GM12878 (cell line): ENCODE results near the gene NUDT22. TPM values are rescaled to one million over a fixed set of nuclear protein-coding genes. Genes with fewer than 3 reads are reported as not detected.

ENCODE experiments used
- ATAC-seq: fragments of 200-7000 bp; cut with Tn5 transposase; 3 replicates; pipeline ENCODE4 v1.9.1; 2020; ENCODE audit warnings: mild to moderate bottlenecking, moderate library complexity
- BruUV-seq: library from RNA; stranded (reverse); fragments of 400-500 nt; replicated peaks from 2 replicates; lab custom pipeline; 2021; lab: Mats Ljungman, UMichigan
- CTCF ChIA-PET: fragments of 300-600 bp; sonication (Branson Sonifier 250); formaldehyde crosslinking; extraction: SDS; loops from one replicate; lab custom pipeline; 2021; ENCODE audit warnings: inconsistent platforms; lab: Yijun Ruan, JAX
- POLR2A ChIA-PET: fragments of 350-600 bp; formaldehyde crosslinking; extraction: SDS; loops from one replicate; lab custom pipeline; 2021; ENCODE audit warnings: inconsistent platforms; lab: Charles Lee
- RAD21 ChIA-PET: fragments of 300-600 bp; sonication (Branson Sonifier 250); formaldehyde crosslinking; loops from one replicate; lab custom pipeline; 2023; ENCODE audit warnings: antibody characterized with exemption; ENCODE audit not compliant: unreplicated experiment; lab: Charles Lee
- SMC1A ChIA-PET: fragments of 300-600 bp; sonication (Branson Sonifier 250); formaldehyde crosslinking; loops from one replicate; lab custom pipeline; 2023; ENCODE audit not compliant: unreplicated experiment, uncharacterized antibody; lab: Charles Lee
- DNase-seq: peaks from one replicate; pipeline ENCODE4 v3.0.0-alpha.2; 2011; ENCODE audit warnings: low read depth, low spot score
- FAIRE-seq: peaks from 3 replicates; lab custom pipeline; 2011; peaks lifted over from hg19 to GRCh38; lab: Jason Lieb, UNC
- H2AFZ ChIP-seq: 2 replicates; pipeline ENCODE4 v1.6.0; 2011; ENCODE audit warnings: low read depth, low read length, control low read depth; ENCODE audit not compliant: control insufficient read depth
- H3K27ac ChIP-seq: 2 replicates; pipeline ENCODE4 v1.5.1; 2011; ENCODE audit warnings: control low read depth; ENCODE audit not compliant: control insufficient read depth, insufficient read depth
- H3K27me3 ChIP-seq, 2 experiments: replicated peaks in 1 of 2; 2 replicates each; pipeline versions ENCODE4 v1.6.0 to v1.6.1; 2011; ENCODE audit warnings: low read length in 1 of 2; ENCODE audit not compliant: control insufficient read depth in 2 of 2, insufficient read depth in 2 of 2
- H3K36me3 ChIP-seq, 2 experiments: 2 replicates each; pipeline ENCODE4 v1.5.1; 2011; ENCODE audit warnings: low read length in 1 of 2; ENCODE audit not compliant: control insufficient read depth in 2 of 2, insufficient read depth in 2 of 2
- H3K4me1 ChIP-seq: 2 replicates; pipeline ENCODE4 v1.6.1; 2011; ENCODE audit warnings: mild to moderate bottlenecking, low read length, moderate library complexity, mixed read lengths; ENCODE audit not compliant: control insufficient read depth, insufficient read depth
- H3K4me2 ChIP-seq: 2 replicates; pipeline ENCODE4 v1.6.0; 2011; ENCODE audit warnings: control low read depth; ENCODE audit not compliant: control insufficient read depth, insufficient read depth
- H3K4me3 ChIP-seq: fragments of 200-600 bp; sonication (generic); 2 replicates; pipeline ENCODE4 v1.5.1; 2016
- H3K79me2 ChIP-seq: 2 replicates; pipeline ENCODE4 v1.6.0; 2011; ENCODE audit warnings: low read length; ENCODE audit not compliant: control insufficient read depth, insufficient read depth
- H3K9ac ChIP-seq: 2 replicates; pipeline ENCODE4 v1.8.0; 2011; ENCODE audit warnings: low read length, control low read depth, mixed read lengths; ENCODE audit not compliant: control insufficient read depth, insufficient read depth
- H3K9me3 ChIP-seq: replicated peaks from 3 replicates; pipeline ENCODE4 v1.5.1; 2011; ENCODE audit warnings: mild to moderate bottlenecking, low read length; ENCODE audit not compliant: control insufficient read depth, insufficient read depth
- H4K20me1 ChIP-seq: 2 replicates; pipeline ENCODE4 v1.6.0; 2011; ENCODE audit not compliant: control insufficient read depth, insufficient read depth
- POLR2A ChIP-seq: IDR thresholded peaks from 2 replicates; pipeline ENCODE4 v1.6.1; 2011; ENCODE audit warnings: low read depth, mild to moderate bottlenecking, low read length
- POLR2AphosphoS5 ChIP-seq: IDR thresholded peaks from 2 replicates; pipeline ENCODE4 v1.6.1; 2011; ENCODE audit warnings: mild to moderate bottlenecking, low read length, inconsistent platforms
- RB1 ChIP-seq: fragments of 450-650 bp; formaldehyde crosslinking; IDR thresholded peaks from 2 replicates; pipeline ENCODE4 v1.6.1; 2017; ENCODE audit warnings: mild to moderate bottlenecking, borderline replicate concordance
- SMARCA5 ChIP-seq: fragments of 450-650 bp; IDR thresholded peaks from 2 replicates; pipeline ENCODE4 v1.6.1; 2017; ENCODE audit warnings: mild to moderate bottlenecking
- WGBS: methylation state at CpG from one replicate; pipeline ENCODE4 v1.1.6; 2016; ENCODE audit warnings: low lambda C conversion rate; ENCODE audit not compliant: insufficient replicate concordance, insufficient coverage; ENCODE audit errors: missing lambda C conversion rate; 5-methylcytosine and 5-hydroxymethylcytosine counted together
- in situ Hi-C: fragments of 300-500 bp; cut with MboI; formaldehyde crosslinking; loops from 9 replicates; pipeline ENCODE4 v1.14.3; 2018; ENCODE audit warnings: mixed read lengths
- intact Hi-C: fragments of 100-400 bp; cut with micrococcal nuclease; formaldehyde crosslinking; loops from one replicate; pipeline ENCODE4 v1.14.2; 2022; ENCODE audit not compliant: unreplicated experiment
- polyA plus RNA-seq, 11 experiments: library from polyadenylated mRNA; depleted of rRNA in 4 of 11; unstranded in 6 of 11; stranded (reverse) in 5 of 11; fragments of >200 nt; fragmentation: Nextera tagmentation in 4 of 11; fragmentation: Illumina TruSeq in 1 of 11; extraction: Ambion mirVana in 4 of 11; extraction: Trizol in 1 of 11; gene quantifications; 1 replicate in 1 of 11; 2 replicates in 10 of 11; pipeline versions ENCODE4 v1.2.1 to v1.2.3, GENCODE V29; 2011 to 2016; ENCODE audit warnings: inconsistent platforms in 2 of 11, missing spikeins in 2 of 11, low read depth in 1 of 11
- total RNA-seq, 4 experiments: library from RNA; depleted of rRNA in 3 of 4; stranded (reverse); fragments of >200 nt in 3 of 4; fragmentation: Illumina TruSeq in 1 of 4; extraction: Trizol in 1 of 4; gene quantifications; 2 replicates each; pipeline versions ENCODE4 v1.2.1 to v1.2.3, GENCODE V29; 2013 to 2021

The NUDT22 gene
- total and polyA plus RNA-seq, 10 of the 15 experiments (the other 5 are each of a cell fraction or from before 2014, with no cell fraction given), result 6.7 to 115 (median 64.7) TPM

DNA sequence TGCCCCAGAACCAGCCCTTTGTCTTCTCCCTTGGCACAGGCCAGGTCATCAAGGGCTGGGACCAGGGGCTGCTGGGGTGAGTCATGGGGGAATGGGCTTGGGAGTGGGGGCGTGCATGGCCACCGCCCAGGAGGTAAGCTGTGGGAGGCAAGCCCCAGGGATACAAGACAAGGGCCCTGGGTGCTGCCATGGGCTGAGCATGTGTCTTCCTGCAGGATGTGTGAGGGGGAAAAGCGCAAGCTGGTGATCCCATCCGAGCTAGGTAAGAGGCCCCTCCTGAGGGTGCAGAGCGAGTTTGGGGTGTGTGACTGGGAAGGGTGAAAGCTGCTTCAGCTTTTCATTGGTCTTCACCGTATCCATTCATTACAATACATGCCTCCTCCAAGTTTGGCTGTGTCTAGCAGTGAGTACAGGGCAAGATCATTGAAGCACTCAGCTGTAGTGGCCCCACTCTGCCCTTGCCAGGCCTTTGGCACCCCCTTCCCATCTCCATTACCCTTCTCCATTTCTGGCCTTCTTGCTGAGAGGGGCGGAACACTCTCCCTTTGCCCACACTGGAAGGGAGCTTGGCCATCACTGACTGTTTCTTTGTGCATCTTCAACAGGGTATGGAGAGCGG is 17.3 kb downstream of the NUDT22 start:
- no peaks in the 10 kb centered on the region for H3K9me3 ChIP-seq
- ChIA-PET RAD21 (interaction anchor here (0.9 to 8.6 kb wide), 5 partner anchors 9 to 59 kb away, joined by 3 to 104 read pairs (median 4); partner anchors contain the start of genes FERMT3, NUDT22 and TRPT1), POLR2A (interaction anchor here (1.2 to 7.4 kb wide), 8 partner anchors 16 to 61 kb away, joined by 3 to 82 read pairs (median 5); partner anchors contain the start of genes BAD, DNAJC4, FERMT3 and NUDT22), CTCF (interaction anchor here (1.2 to 6.2 kb wide), 8 partner anchors 8 to 112 kb away, joined by 3 to 66 read pairs (median 12); partner anchors contain the start of genes BAD, CATSPERZ, FERMT3 and NUDT22), SMC1A (interaction anchor here (0.8 to 5.0 kb wide), 2 partner anchors 15 to 37 kb away, joined by 3 to 40 read pairs; partner anchors contain the start of gene FERMT3)
- H3K27me3 ChIP-seq, result no peaks in the 10 kb centered on the region
- no peak overlapping the region for H2AFZ ChIP-seq
- no TSS peak for BruUV-seq
- FAIRE-seq (no peak), DNase-seq (no peak), ATAC-seq (no peak)
- H3K4me3 ChIP-seq, result no peak overlapping the region
- H3K4me2 ChIP-seq, result peak overlapping the region; percentile 46; the same call in 1 of the 2 replicates
- peaks cover 0 to 10% of the 10 kb centered on the region in 2 experiments; a peak in 2 of 4 replicates for H3K36me3 ChIP-seq
- in situ Hi-C loops, result loop anchor here (25.0 kb wide), 1 partner anchor 1619 kb away; the partner anchor contains the start of genes CFL1, EFEMP2 and MUS81
- intact Hi-C loops, result no loop called here
- H4K20me1 ChIP-seq, result no peaks in the 10 kb centered on the region
- 77% methylated on average over 8 of the region's 8 CpGs for WGBS
- H3K4me1 ChIP-seq, result peaks cover 32% of the 10 kb centered on the region
- TF ChIP-seq POLR2AphosphoS5, result peak; percentile 52; the same call in 1 of the 2 replicates
- no peak for TF ChIP-seq SMARCA5
- peak; percentile 59 for TF ChIP-seq POLR2A
- H3K27ac ChIP-seq, result no peak overlapping the region
- no peak overlapping the region for H3K9ac ChIP-seq
- H3K79me2 ChIP-seq, result peaks cover 38% of the 10 kb centered on the region

DNA sequence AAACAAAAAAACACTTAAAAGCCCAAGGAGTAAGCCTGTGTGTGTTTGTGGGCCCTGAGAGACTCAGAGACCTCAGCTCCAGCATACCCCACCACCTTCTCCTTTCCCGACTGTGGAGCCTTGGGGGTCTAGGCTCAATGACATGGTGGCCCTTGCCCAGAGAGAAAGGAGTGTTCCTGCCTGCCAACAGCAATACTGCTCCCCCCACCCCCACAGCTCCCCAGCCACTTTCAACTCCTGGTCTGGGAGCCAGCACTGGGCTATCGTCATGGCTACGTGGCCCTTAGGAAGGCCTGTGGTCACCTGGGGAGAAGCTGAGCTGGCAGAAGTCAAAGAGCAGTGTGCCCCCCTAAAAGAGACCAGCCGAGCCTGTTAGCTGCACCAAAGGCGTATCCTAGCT is 18.0 kb downstream of the NUDT22 start:
- no peaks in the 10 kb centered on the region for H3K27me3 ChIP-seq
- H3K36me3 ChIP-seq, result peaks cover 0 to 10% of the 10 kb centered on the region in 2 experiments; a peak in 2 of 4 replicates
- peaks cover 38% of the 10 kb centered on the region for H3K79me2 ChIP-seq
- no peaks in the 10 kb centered on the region for H3K9me3 ChIP-seq
- no peak overlapping the region for H3K9ac ChIP-seq
- H3K27ac ChIP-seq, result no peak overlapping the region
- intact Hi-C loops (no loop called here), in situ Hi-C loops (loop anchor here (25.0 kb wide), 1 partner anchor 1618 kb away; the partner anchor contains the start of genes CFL1, EFEMP2 and MUS81)
- peaks cover 25% of the 10 kb centered on the region for H3K4me1 ChIP-seq
- FAIRE-seq (no peak), ATAC-seq (no peak)
- H3K4me3 ChIP-seq, result no peak overlapping the region
- SMC1A ChIA-PET, result interaction anchor here (0.8 to 5.0 kb wide), 2 partner anchors 16 to 38 kb away, joined by 3 to 40 read pairs; partner anchors contain the start of gene FERMT3
- POLR2A ChIA-PET, result interaction anchor here (1.2 to 7.4 kb wide), 9 partner anchors 16 to 61 kb away, joined by 3 to 82 read pairs (median 5); partner anchors contain the start of genes BAD, DNAJC4, ESRRA and FERMT3
- 63% methylated on average over 5 of the region's 5 CpGs for WGBS
- CTCF ChIA-PET, result interaction anchor here (1.0 to 6.2 kb wide), 7 partner anchors 7 to 111 kb away, joined by 3 to 66 read pairs (median 13); partner anchors contain the start of genes CATSPERZ, FERMT3, NUDT22 and PLCB3
- H4K20me1 ChIP-seq, result no peaks in the 10 kb centered on the region
- BruUV-seq, result no TSS peak
- 0 out of 2 replicates have a peak overlapping the region, but pooled peaks have one; percentile 10 for H3K4me2 ChIP-seq
- RAD21 ChIA-PET, result interaction anchor here (1.0 to 8.6 kb wide), 4 partner anchors 8 to 38 kb away, joined by 3 to 104 read pairs (median 10); partner anchors contain the start of genes FERMT3, NUDT22 and TRPT1
- no peak overlapping the region for H2AFZ ChIP-seq
- TF ChIP-seq RB1 (no peak), POLR2A (0 out of 2 replicates have a peak, but pooled peaks have one; percentile 35)
- TF ChIP-seq, all 136 proteins: peak for 1
- no peak for DNase-seq
